HL-60 (cell line): Measurements from ENCODE around the gene PLEKHG7.

Experiments used
- DNase-seq, 2 experiments: peaks; one replicate each; pipeline ENCODE4 v3.0.0-alpha.2; 2010 to 2020; ENCODE audit warnings: low read depth in 1 of 2, low spot score in 1 of 2
- H3K27ac ChIP-seq: fragments of 250-450 bp; sonication (Bioruptor Pico); replicated peaks from 2 replicates; pipeline ENCODE4 v1.5.1; 2020; ENCODE audit warnings: mild to moderate bottlenecking, moderate library complexity
- H3K27me3 ChIP-seq: fragments of 250-450 bp; sonication (Bioruptor Pico); 2 replicates; pipeline ENCODE4 v1.5.1; 2021; ENCODE audit warnings: mild to moderate bottlenecking, moderate library complexity; ENCODE audit not compliant: insufficient read depth, poor library complexity, severe bottlenecking
- H3K4me3 ChIP-seq: replicated peaks from 2 replicates; pipeline ENCODE4 v1.5.1; 2011; ENCODE audit warnings: mild to moderate bottlenecking, control low read depth, low read length; ENCODE audit not compliant: insufficient read depth
- CTCF ChIP-seq: IDR thresholded peaks from one replicate; pipeline ENCODE4 v1.5.1; 2011; ENCODE audit warnings: low read length, control low read depth, inconsistent platforms; ENCODE audit not compliant: insufficient read depth
- GABPA ChIP-seq: IDR thresholded peaks from 2 replicates; pipeline ENCODE4 v1.6.1; 2012; ENCODE audit warnings: low read depth
- POLR2AphosphoS5 ChIP-seq: IDR thresholded peaks from 2 replicates; pipeline ENCODE4 v1.6.1; 2012; ENCODE audit warnings: low read depth
- REST ChIP-seq: IDR thresholded peaks from 2 replicates; pipeline ENCODE4 v1.6.1; 2012; ENCODE audit warnings: low read depth; ENCODE audit not compliant: insufficient replicate concordance
- SPI1 ChIP-seq: IDR thresholded peaks from 2 replicates; pipeline ENCODE4 v1.6.1; 2012; ENCODE audit warnings: low read depth, mild to moderate bottlenecking, borderline replicate concordance

Gene PLEKHG7

GRCh38 chr12:92802906-92803305 lies 100.1 kb downstream of the PLEKHG7 start:
- Histone ChIP-seq H3K27ac (no peak overlapping the region), H3K4me3 (no peak overlapping the region), H3K27me3 (no peaks in the 10 kb centered on the region)
- DNase-seq, result no peak
- TF ChIP-seq POLR2AphosphoS5 (no peak), SPI1 (no peak)

GRCh38 chr12:92803903-92804302 lies 101.1 kb downstream of the PLEKHG7 start:
- H3K4me3 ChIP-seq, result no peak overlapping the region
- no peak for TF ChIP-seq GABPA
- no peak for TF ChIP-seq CTCF
- TF ChIP-seq REST, result no peak
- TF ChIP-seq SPI1, result no peak
- no peak for TF ChIP-seq POLR2AphosphoS5
- H3K27ac ChIP-seq, result no peak overlapping the region
- H3K27me3 ChIP-seq, result no peaks in the 10 kb centered on the region
- DNase-seq, result no peak

GRCh38 chr12:92810370-92810769 lies 107.6 kb downstream of the PLEKHG7 start:
- no peak for DNase-seq
- H3K27ac ChIP-seq, result no peak overlapping the region
- H3K4me3 ChIP-seq, result no peak overlapping the region
- TF ChIP-seq REST (no peak), POLR2AphosphoS5 (no peak), SPI1 (no peak), GABPA (no peak), CTCF (no peak)
- H3K27me3 ChIP-seq, result no peaks in the 10 kb centered on the region

GRCh38 chr12:92814584-92814983 lies 111.8 kb downstream of the PLEKHG7 start:
- no peaks in the 10 kb centered on the region for H3K27me3 ChIP-seq
- no peak overlapping the region for H3K4me3 ChIP-seq
- no peak overlapping the region for H3K27ac ChIP-seq
- no peak for DNase-seq
- no peak for TF ChIP-seq SPI1
- TF ChIP-seq CTCF, result no peak
- no peak for TF ChIP-seq POLR2AphosphoS5
- no peak for TF ChIP-seq REST
- no peak for TF ChIP-seq GABPA
